ENCODE results near the gene NOP58. TPM values are rescaled to one million over a fixed set of nuclear protein-coding genes. Genes with fewer than 3 reads are reported as not detected.
"Not testable (repeated sequence)": the region's sequence is repeated elsewhere in the genome, so short reads cannot be mapped to it uniquely, and the experiment has no call there.

The NOP58 gene
- total RNA-seq, result 96.8 TPM
- polyA plus RNA-seq, result 39.5 TPM

GRCh38 chr2:202265467-202266277 is at the start of gene NOP58:
Gene NOP58, plus strand, starts transcription at chr2:202265763. Its CDS starts 179 bp downstream, at chr2:202265942.
- Histone ChIP-seq H3K36me3 (ENCODE audit: insufficient read depth) (no peaks in the 10 kb centered on the region), H3K27ac (ENCODE audit: low read depth) (peak within 1 kb of the TSS; percentile 89), H3K4me1 (ENCODE audit: insufficient read depth) (no peaks in the 10 kb centered on the region), H3K4me3 (ENCODE audit: low read depth, low read length) (peak within 1 kb of the TSS; percentile 91)
- under 1% methylated on average over 54 of the region's 54 CpGs for WGBS
- peak; percentile 94 for DNase-seq (ENCODE audit: extremely low spot score)

- Histone ChIP-seq H3K4me3 (ENCODE audit: low read depth, low read length) (no peak overlapping the region), H3K36me3 (ENCODE audit: insufficient read depth) (no peaks in the 10 kb centered on the region)
- WGBS, result 55% methylated on average over 1 of the region's 1 CpG
Observed at GRCh38 chr2:202221873-202222272, 43.7 kb upstream of the NOP58 start.

GRCh38 chr2:202237787-202238233 is 27.8 kb upstream of the NOP58 start:
- under 1% methylated on average over 30 of the region's 30 CpGs for WGBS
- peak overlapping the region; percentile 91 for H3K4me3 ChIP-seq (ENCODE audit: low read depth, low read length)
- DNase-seq (ENCODE audit: extremely low spot score), result no peak
- H3K36me3 ChIP-seq (ENCODE audit: insufficient read depth), result no peaks in the 10 kb centered on the region
- peak overlapping the region; percentile 33 for H3K27ac ChIP-seq (ENCODE audit: low read depth)
- H3K4me1 ChIP-seq (ENCODE audit: insufficient read depth), result no peaks in the 10 kb centered on the region

More at GRCh38 chr2:202221873-202222272, 43.7 kb upstream of the NOP58 start:
- DNase-seq (ENCODE audit: extremely low spot score), result no peak
- H3K27ac ChIP-seq (ENCODE audit: low read depth), result no peak overlapping the region
- H3K4me1 ChIP-seq (ENCODE audit: insufficient read depth), result no peaks in the 10 kb centered on the region

GRCh38 chr2:202238234-202239197 is 27.0 kb upstream of the NOP58 start, which contains the start of gene SUMO1:
Gene SUMO1, minus strand, starts transcription at chr2:202238597. Its CDS starts 146 bp downstream, at chr2:202238451.
- peak within 1 kb of the TSS; percentile 91 for H3K4me3 ChIP-seq (ENCODE audit: low read depth, low read length)
- 2% methylated on average over 53 of the region's 54 CpGs for WGBS
- DNase-seq (ENCODE audit: extremely low spot score), result peak; percentile 96
- H3K36me3 ChIP-seq (ENCODE audit: insufficient read depth), result no peaks in the 10 kb centered on the region
- H3K27ac ChIP-seq (ENCODE audit: low read depth), result peak within 1 kb of the TSS; percentile 78
- H3K4me1 ChIP-seq (ENCODE audit: insufficient read depth), result no peaks in the 10 kb centered on the region

- not testable (repeated sequence) for H3K36me3 ChIP-seq (ENCODE audit: insufficient read depth); H3K4me1 ChIP-seq (ENCODE audit: insufficient read depth); DNase-seq (ENCODE audit: extremely low spot score); H3K27ac ChIP-seq (ENCODE audit: low read depth); H3K4me3 ChIP-seq (ENCODE audit: low read depth, low read length)
- 96% methylated on average over 5 of the region's 5 CpGs for WGBS
Observed at GRCh38 chr2:202247710-202248109, 17.9 kb upstream of the NOP58 start.

- H3K36me3 ChIP-seq (ENCODE audit: insufficient read depth), result no peaks in the 10 kb centered on the region
- H3K27ac ChIP-seq (ENCODE audit: low read depth), result no peak overlapping the region
- 52% methylated on average over 10 of the region's 10 CpGs for WGBS
- no peak overlapping the region for H3K4me3 ChIP-seq (ENCODE audit: low read depth, low read length)
- no peaks in the 10 kb centered on the region for H3K4me1 ChIP-seq (ENCODE audit: insufficient read depth)
- no peak for DNase-seq (ENCODE audit: extremely low spot score)
Observed at GRCh38 chr2:202249521-202250253, 15.9 kb upstream of the NOP58 start.

GRCh38 chr2:202251494-202251893 is 14.1 kb upstream of the NOP58 start:
- 68% methylated on average over 5 of the region's 5 CpGs for WGBS
- no peak for DNase-seq (ENCODE audit: extremely low spot score)
- Histone ChIP-seq H3K4me1 (ENCODE audit: insufficient read depth) (no peaks in the 10 kb centered on the region), H3K27ac (ENCODE audit: low read depth) (no peak overlapping the region), H3K36me3 (ENCODE audit: insufficient read depth) (no peaks in the 10 kb centered on the region), H3K4me3 (ENCODE audit: low read depth, low read length) (no peak overlapping the region)

- Histone ChIP-seq H3K27ac (ENCODE audit: low read depth) (no peak overlapping the region), H3K4me3 (ENCODE audit: low read depth, low read length) (no peak overlapping the region), H3K4me1 (ENCODE audit: insufficient read depth) (no peaks in the 10 kb centered on the region), H3K36me3 (ENCODE audit: insufficient read depth) (no peaks in the 10 kb centered on the region)
- DNase-seq (ENCODE audit: extremely low spot score), result no peak
- 64% methylated on average over 4 of the region's 4 CpGs for WGBS
Observed at GRCh38 chr2:202261531-202261930, 4.0 kb upstream of the NOP58 start.

- Histone ChIP-seq H3K4me3 (ENCODE audit: low read depth, low read length) (peak overlapping the region; percentile 91), H3K27ac (ENCODE audit: low read depth) (no peak overlapping the region), H3K4me1 (ENCODE audit: insufficient read depth) (no peaks in the 10 kb centered on the region), H3K36me3 (ENCODE audit: insufficient read depth) (no peaks in the 10 kb centered on the region)
- 28% methylated on average over 9 of the region's 9 CpGs for WGBS
- no peak for DNase-seq (ENCODE audit: extremely low spot score)
Observed at GRCh38 chr2:202267495-202267894, 1.9 kb downstream of the NOP58 start.

GRCh38 chr2:202269585-202269984 is 4.0 kb downstream of the NOP58 start:
- Histone ChIP-seq H3K4me1 (ENCODE audit: insufficient read depth) (no peaks in the 10 kb centered on the region), H3K27ac (ENCODE audit: low read depth) (no peak overlapping the region), H3K4me3 (ENCODE audit: low read depth, low read length) (no peak overlapping the region), H3K36me3 (ENCODE audit: insufficient read depth) (no peaks in the 10 kb centered on the region)
- DNase-seq (ENCODE audit: extremely low spot score), result no peak
- WGBS, result 78% methylated on average over 9 of the region's 9 CpGs

GRCh38 chr2:202270487-202270886 is 4.9 kb downstream of the NOP58 start:
- peaks cover 2% of the 10 kb centered on the region for H3K36me3 ChIP-seq (ENCODE audit: insufficient read depth)
- H3K4me1 ChIP-seq (ENCODE audit: insufficient read depth), result no peaks in the 10 kb centered on the region
- 88% methylated on average over 3 of the region's 3 CpGs for WGBS
- DNase-seq (ENCODE audit: extremely low spot score), result no peak
- no peak overlapping the region for H3K4me3 ChIP-seq (ENCODE audit: low read depth, low read length)
- no peak overlapping the region for H3K27ac ChIP-seq (ENCODE audit: low read depth)

GRCh38 chr2:202276078-202276720 is 10.6 kb downstream of the NOP58 start:
- not testable (repeated sequence) for DNase-seq (ENCODE audit: extremely low spot score); H3K4me1 ChIP-seq (ENCODE audit: insufficient read depth); H3K27ac ChIP-seq (ENCODE audit: low read depth); H3K4me3 ChIP-seq (ENCODE audit: low read depth, low read length); H3K36me3 ChIP-seq (ENCODE audit: insufficient read depth)
- 93% methylated on average over 11 of the region's 11 CpGs for WGBS
